GM21737 (cell line): ENCODE data around the gene MGAT5.

Experiments
- ATAC-seq: cut with Tn5 transposase; IDR thresholded peaks from one replicate; pipeline ENCODE4 v1.9.1; 2021; ENCODE audit warnings: mild to moderate bottlenecking, moderate library complexity; ENCODE audit not compliant: unreplicated experiment

Gene MGAT5

GRCh38 chr2:134252092-134252750, 1.7 kb upstream of the MGAT5 start:
- no peak for ATAC-seq

- ATAC-seq: peak; percentile 59
Observed at GRCh38 chr2:134253117-134253704, 661 bp upstream of the MGAT5 start.

DNA sequence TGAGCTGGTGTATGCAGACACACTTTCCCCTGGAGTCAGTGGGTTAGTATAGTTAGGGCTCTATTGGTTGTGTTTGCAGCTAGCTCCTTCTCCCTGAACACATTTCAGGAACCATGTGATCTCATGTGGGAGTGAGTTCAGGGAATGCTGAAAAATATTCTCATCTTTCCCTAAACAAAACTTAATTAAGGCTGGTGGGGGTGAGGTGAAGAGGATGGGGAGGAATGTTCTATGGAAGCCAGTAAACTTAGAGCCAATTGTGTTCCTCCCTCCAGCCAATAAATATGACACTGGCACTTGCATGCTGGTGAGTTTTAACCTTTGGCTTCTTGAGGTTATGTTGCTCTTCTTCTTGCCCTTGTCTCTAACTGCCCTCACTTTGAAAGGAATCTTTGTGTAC, 952 bp downstream of the MGAT5 start:
- no peak for ATAC-seq

DNA sequence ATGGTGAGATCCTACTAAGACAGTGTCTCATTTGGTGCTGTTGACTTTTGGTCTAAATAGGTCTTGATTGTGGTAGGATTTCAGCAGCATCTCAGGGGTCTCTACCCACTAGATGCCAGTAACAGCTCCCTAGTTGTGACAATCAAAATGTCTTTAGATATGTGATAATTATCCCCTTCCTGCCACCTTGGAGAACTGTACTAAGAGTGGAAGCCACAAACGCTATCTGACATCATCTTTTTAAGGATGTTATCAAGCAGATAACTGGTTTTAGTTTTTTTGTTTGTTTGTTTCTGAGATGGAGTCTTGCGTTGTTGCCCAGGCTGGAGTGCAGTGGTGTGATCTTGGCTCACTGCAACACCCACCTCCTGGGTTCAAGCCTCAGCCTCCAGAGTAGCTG, 3.1 kb downstream of the MGAT5 start:
- ATAC-seq: no peak

DNA sequence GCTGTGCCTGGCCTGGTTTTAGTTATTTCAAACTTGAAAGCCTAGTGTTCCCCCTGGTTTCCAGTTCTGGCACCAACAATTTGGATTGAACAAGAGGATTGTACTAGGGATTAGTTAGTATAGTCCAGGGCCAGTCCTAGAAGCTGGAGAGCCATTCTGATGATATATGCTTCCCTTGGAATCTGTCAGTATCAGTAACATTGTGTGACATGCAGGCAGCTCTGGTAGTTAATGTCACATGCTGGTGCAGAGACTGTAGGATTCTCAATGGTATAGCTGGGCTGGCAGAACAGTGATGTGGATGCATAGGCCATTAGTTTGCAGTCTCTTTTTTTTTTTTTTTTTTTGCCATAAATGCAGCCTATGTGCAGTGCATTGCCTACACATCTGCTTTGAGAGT, 3.6 kb downstream of the MGAT5 start:
- no peak for ATAC-seq

DNA sequence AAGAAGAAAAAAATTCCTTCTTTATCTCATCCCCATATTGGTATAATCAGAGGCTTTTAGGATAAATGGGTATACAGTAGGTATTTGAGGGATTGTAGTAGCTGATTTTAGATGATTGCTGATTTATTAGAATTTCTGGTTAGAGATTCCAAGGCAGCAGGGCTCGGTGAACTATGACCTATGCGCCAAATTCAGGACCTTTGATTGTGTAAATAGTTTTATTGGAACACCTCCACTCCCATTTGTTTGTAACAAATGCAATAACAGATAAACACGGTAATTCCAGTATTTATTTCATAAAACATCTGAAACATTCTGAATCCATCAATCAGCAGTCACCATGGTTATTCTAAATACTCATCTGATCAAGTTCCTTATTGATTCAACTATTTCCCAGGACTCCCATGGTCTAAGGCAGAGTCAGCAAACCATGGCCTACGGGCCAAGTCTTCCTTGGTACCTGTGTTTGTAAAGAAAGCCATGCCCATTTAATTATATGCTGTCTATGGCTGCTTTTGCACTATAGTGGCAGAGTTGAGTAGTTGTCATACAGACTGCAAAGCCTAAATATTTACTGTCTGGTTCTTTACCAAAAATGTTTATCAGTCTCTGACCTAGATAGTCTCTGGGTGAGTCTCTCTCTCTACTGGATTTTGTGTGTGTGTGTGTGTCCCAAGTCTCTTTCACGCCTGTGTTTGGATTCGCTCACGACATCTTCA, 4.3 kb downstream of the MGAT5 start:
- no peak for ATAC-seq

DNA sequence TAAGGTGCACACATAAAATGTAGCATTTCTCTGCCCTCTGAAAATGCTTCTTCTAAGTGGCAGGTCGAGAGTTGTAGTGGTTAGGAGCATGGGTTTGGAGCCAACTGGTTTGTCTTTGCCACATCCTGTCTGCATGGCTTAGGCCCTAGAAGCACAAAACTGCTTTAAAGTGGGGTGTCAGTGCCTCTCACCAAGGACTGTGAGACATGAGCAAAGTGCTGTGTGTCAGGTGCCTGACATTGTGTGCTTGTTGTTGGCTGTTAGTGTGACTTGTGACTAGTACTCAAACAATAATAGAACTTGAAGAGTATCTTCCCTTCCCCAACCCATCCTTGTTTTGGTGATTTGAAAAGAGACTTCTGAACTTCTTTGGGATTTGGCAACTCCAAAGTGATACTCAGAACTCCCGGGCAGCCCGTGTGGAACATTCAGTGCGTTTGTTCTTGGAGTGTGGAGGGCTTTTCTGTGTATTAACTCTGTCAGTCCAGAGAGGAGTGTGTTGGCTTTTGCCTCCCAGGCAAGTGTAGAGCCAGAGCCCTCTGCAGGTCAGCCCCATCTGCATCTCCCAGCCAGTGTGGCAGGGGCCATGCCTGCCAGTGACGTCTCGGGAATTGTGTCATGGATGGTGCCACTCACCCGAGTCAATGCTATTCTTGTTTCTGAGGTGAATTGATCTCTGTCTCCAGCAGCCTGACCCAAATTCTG, 5.0 kb downstream of the MGAT5 start:
- peak; percentile 37 for ATAC-seq

GRCh38 chr2:134259571-134259970, 5.7 kb downstream of the MGAT5 start:
- ATAC-seq: no peak

GRCh38 chr2:134259994-134260393, 6.1 kb downstream of the MGAT5 start:
- ATAC-seq: no peak

- ATAC-seq: no peak
Observed at GRCh38 chr2:134260713-134261112, 6.8 kb downstream of the MGAT5 start.

GRCh38 chr2:134261398-134262131, 7.7 kb downstream of the MGAT5 start:
- ATAC-seq: peak; percentile 45

DNA sequence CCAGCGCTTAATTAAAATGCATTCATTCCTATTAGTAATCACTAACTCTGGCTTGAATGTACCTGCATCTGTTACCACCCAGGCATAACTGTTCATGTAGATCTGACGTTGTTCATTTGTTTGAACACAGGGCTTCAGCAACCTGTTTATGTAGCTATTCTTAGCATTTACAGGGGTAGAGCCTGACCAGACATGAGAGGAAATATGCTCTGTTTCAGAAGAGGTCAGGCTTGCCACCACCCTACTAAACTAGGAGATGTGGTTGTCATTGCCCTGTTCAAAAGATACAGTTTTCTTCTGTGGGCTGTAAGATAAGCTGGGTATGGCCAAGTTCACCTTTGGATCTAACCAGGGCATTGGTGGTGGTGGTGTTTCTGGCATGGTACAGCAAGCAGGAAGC, 8.8 kb downstream of the MGAT5 start:
- peak; percentile 50 for ATAC-seq

DNA sequence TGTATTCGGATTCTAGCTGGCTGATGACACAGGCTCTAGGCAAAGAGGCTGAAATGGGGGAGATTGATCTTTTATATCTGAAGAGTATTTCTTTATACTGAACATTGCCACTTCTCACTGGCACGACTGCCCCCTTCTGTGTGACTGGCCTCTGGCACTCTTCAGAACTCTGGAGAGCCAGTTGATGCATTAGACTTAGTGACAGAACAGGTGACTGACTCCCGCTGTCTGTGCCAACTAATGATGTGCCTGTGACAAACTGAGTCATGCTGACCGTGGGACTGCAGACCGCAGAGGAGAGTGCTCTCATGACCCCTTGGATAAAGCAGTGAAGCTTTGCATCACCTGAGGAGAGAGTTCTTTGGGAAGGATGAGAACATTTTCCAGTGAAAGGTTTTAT, 14.4 kb downstream of the MGAT5 start:
- no peak for ATAC-seq

- no peak for ATAC-seq
Observed at GRCh38 chr2:134269230-134269629, 15.4 kb downstream of the MGAT5 start.

DNA sequence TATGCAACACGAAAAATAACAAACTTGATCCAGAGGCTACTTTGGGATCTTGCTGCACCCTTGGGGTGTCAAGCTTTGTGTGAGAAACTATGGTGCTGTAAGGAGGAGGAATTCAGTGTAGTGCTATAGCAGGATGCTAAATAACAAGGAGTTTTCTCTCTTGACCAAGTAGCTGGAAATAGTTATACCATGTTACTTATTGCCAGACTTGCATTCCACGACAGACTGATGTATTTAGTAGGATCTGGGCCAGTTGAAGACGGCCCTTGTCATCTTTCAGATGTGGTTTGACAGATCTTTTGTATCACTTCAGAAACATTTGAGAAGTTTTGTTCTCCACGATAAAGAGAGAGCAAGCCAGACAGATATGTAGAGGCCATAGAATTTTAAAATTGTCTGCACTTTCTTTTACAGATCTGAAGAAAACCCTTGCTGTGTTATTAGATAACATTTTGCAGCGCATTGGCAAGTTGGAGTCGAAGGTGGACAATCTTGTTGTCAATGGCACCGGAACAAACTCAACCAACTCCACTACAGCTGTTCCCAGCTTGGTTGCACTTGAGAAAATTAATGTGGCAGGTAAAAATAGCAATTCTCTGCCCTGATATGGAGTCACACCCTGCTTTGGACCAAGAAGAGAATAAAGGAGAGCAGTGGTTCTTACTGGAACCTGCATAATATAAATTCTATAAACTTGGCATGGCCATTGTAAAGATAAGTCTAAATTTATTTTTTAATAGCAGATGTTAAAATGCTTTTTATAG, 16.3 kb downstream of the MGAT5 start:
- no peak for ATAC-seq

GRCh38 chr2:134271758-134272157, 17.9 kb downstream of the MGAT5 start:
- ATAC-seq: no peak

DNA sequence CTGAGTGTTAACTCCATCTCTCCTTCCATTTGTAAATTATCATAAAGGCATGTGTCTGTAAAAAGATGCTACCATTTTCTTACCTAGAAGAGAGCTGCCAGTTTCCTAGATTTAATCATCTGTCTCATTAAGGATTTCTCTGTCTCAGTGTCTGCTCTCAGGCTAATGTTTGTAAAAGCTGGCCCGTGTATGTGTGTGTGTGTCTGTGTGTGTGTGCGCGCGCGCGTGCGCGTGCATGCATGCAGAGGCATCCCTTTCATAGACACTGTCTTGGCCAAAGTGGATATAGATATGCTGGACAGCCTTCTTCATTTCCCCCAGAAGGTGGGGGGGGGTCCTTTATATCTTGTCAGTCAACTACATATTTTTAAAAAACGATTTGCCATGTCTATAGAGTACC, 18.9 kb downstream of the MGAT5 start:
- ATAC-seq: no peak

DNA sequence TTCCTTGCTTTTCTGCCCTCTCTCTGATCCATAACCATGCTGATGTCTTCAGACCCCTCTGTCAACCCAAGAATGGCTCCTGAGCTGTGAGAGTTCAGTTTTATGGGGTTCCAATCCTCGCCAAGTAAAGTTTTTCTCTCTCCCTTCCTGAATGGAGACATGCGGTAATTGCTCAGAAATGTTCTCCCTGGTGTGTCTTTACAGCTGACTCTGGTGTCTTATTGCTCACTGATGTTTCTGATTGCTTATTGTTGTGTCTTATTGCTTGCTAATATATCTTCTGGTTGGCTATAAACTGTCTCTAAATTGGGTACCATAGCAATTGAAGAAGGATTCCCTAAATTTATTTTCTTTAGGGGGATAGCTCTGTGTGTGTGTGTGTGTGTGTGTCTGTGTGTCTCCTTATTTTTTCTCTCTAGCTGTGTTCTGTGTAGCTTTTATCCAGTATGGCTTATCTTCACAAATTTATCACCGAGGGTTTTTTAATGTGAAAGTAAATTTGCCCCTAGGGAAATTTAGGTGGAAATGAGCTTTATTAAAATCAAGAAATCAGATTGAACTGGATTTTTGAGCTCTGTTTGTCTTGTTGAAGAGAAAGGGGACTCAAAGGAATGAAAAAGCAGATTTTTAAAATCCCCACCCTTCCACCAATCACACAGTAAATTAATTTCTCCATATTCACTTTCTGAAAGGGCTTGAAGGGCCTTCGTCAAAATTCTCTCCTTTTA, 19.5 kb downstream of the MGAT5 start:
- no peak for ATAC-seq

DNA sequence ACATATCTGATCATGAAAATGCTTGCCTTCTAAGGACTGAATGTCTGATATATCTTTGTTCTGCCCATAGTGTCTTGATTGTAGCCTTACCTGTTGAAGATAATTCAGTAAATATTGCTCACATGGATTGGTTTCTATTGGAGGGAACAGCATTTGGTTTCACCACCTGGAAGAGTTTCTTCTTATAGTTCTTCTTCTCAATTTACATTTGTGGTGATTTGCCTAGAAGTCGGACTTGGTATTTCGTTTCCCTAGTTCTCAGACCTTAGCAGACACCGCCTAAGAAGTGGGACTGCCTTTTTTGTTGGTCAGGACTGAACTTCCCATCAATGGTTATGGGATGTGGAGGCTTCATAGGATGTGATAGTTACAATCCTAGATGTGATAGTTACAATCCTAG, 20.2 kb downstream of the MGAT5 start:
- no peak for ATAC-seq
